Gastrocnemius medialis (tissue), 4 donors: ENCODE data around the gene FAM9A.

Experiments
- POLR2A ChIP-seq, 2 donors: fragments of 450-650 bp; IDR thresholded peaks; one replicate each; pipeline ENCODE4 v1.6.1; 2017; ENCODE audit warnings: antibody characterized with exemption in 2 of 2, mild to moderate bottlenecking in 2 of 2, moderate library complexity in 2 of 2
- TF ChIP-seq, protein P1 (sequence below), 5 experiments: fragments of 450-650 bp in 3 of 5; fragments of 200-600 bp in 2 of 5; sonication (generic) in 2 of 5; IDR thresholded peaks in 4 of 5; conservative IDR thresholded peaks in 1 of 5; 1 replicate in 4 of 5; 2 replicates in 1 of 5; pipeline ENCODE4 v1.5.1; 2016 to 2019; ENCODE audit warnings: antibody characterized with exemption in 5 of 5, mild to moderate bottlenecking in 3 of 5, moderate library complexity in 3 of 5

GRCh38 chrX:8815460-8816065, 14.4 kb upstream of the FAM9A start:
- TF ChIP-seq, protein P1, sequence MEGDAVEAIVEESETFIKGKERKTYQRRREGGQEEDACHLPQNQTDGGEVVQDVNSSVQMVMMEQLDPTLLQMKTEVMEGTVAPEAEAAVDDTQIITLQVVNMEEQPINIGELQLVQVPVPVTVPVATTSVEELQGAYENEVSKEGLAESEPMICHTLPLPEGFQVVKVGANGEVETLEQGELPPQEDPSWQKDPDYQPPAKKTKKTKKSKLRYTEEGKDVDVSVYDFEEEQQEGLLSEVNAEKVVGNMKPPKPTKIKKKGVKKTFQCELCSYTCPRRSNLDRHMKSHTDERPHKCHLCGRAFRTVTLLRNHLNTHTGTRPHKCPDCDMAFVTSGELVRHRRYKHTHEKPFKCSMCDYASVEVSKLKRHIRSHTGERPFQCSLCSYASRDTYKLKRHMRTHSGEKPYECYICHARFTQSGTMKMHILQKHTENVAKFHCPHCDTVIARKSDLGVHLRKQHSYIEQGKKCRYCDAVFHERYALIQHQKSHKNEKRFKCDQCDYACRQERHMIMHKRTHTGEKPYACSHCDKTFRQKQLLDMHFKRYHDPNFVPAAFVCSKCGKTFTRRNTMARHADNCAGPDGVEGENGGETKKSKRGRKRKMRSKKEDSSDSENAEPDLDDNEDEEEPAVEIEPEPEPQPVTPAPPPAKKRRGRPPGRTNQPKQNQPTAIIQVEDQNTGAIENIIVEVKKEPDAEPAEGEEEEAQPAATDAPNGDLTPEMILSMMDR (IDR thresholded peaks at IDR 0.05 in 4 of 5, conservative IDR thresholded peaks at IDR 0.05 in 1 of 5), result peak; percentile 16 to 73 (median 50)
- no peak for TF ChIP-seq POLR2A (IDR thresholded peaks at IDR 0.05)
